H9 (cell line): ENCODE results near the gene IGF2R. TPM values are rescaled to one million over a fixed set of nuclear protein-coding genes. Genes with fewer than 3 reads are reported as not detected.

Experiments
- DNase-seq: peaks from one replicate; pipeline ENCODE4 v3.0.0-alpha.2; 2017
- H2AFZ ChIP-seq: one replicate; pipeline ENCODE4 v1.6.1; 2013; ENCODE audit warnings: mild to moderate bottlenecking, low read length, control low read depth, moderate library complexity
- H2AK5ac ChIP-seq: 2 replicates; pipeline ENCODE4 v1.6.1; 2013; ENCODE audit warnings: low read length, control low read depth, mixed read lengths; ENCODE audit not compliant: insufficient read length
- H2BK120ac ChIP-seq: one replicate; pipeline ENCODE4 v1.6.1; 2013; ENCODE audit warnings: low read depth, mild to moderate bottlenecking, low read length, control low read depth, inconsistent platforms; ENCODE audit not compliant: poor library complexity, severe bottlenecking
- H2BK12ac ChIP-seq: 2 replicates; pipeline ENCODE4 v1.6.1; 2013; ENCODE audit warnings: low read length, control low read depth, mixed read lengths, low read depth; ENCODE audit not compliant: insufficient read length
- H2BK15ac ChIP-seq: 2 replicates; pipeline ENCODE4 v1.6.1; 2013; ENCODE audit warnings: low read depth, low read length, control low read depth
- H2BK20ac ChIP-seq: one replicate; pipeline ENCODE4 v1.6.1; 2013; ENCODE audit warnings: low read depth, mild to moderate bottlenecking, low read length, control low read depth, inconsistent platforms; ENCODE audit not compliant: poor library complexity, severe bottlenecking
- H2BK5ac ChIP-seq: 2 replicates; pipeline ENCODE4 v1.6.1; 2013; ENCODE audit warnings: low read length, control low read depth, mixed read lengths; ENCODE audit not compliant: insufficient read length
- H3K14ac ChIP-seq: 2 replicates; pipeline ENCODE4 v1.6.1; 2013; ENCODE audit warnings: low read length, control low read depth; ENCODE audit not compliant: insufficient read depth
- H3K18ac ChIP-seq: 2 replicates; pipeline ENCODE4 v1.6.1; 2013; ENCODE audit warnings: low read depth, mild to moderate bottlenecking, mixed read lengths, low read length, control low read depth; ENCODE audit not compliant: insufficient read length
- H3K23ac ChIP-seq: 2 replicates; pipeline ENCODE4 v1.6.1; 2013; ENCODE audit warnings: low read length, control low read depth, mixed read lengths, low read depth; ENCODE audit not compliant: insufficient read length
- H3K23me2 ChIP-seq: 2 replicates; pipeline ENCODE4 v1.6.1; 2013; ENCODE audit warnings: low read depth, mild to moderate bottlenecking, mixed read lengths, low read length, control low read depth; ENCODE audit not compliant: insufficient read length, poor library complexity, severe bottlenecking
- H3K27ac ChIP-seq: 2 replicates; pipeline ENCODE4 v1.5.1; 2013; ENCODE audit warnings: low read length, control low read depth, mixed read lengths, low read depth; ENCODE audit not compliant: insufficient read length
- H3K27me3 ChIP-seq: 2 replicates; pipeline ENCODE4 v1.6.1; 2013; ENCODE audit warnings: low read length, control low read depth, inconsistent platforms; ENCODE audit not compliant: insufficient read depth
- H3K4ac ChIP-seq: 2 replicates; pipeline ENCODE4 v1.6.1; 2013; ENCODE audit warnings: low read depth, mild to moderate bottlenecking, control low read depth, inconsistent platforms, low read length, moderate library complexity
- H3K4me1 ChIP-seq: 2 replicates; pipeline ENCODE4 v1.6.1; 2013; ENCODE audit warnings: low read length, control low read depth, inconsistent platforms; ENCODE audit not compliant: insufficient read depth
- H3K4me2 ChIP-seq: 2 replicates; pipeline ENCODE4 v1.6.1; 2013; ENCODE audit warnings: low read length, control low read depth, mixed read lengths; ENCODE audit not compliant: insufficient read length, insufficient read depth
- H3K56ac ChIP-seq: 2 replicates; pipeline ENCODE4 v1.6.1; 2013; ENCODE audit warnings: low read depth, mild to moderate bottlenecking, mixed read lengths, low read length, control low read depth; ENCODE audit not compliant: insufficient read length
- H3K79me1 ChIP-seq: 2 replicates; pipeline ENCODE4 v1.6.1; 2013; ENCODE audit warnings: low read depth, mild to moderate bottlenecking, moderate library complexity, low read length, control low read depth, inconsistent platforms; ENCODE audit not compliant: insufficient read depth, poor library complexity, severe bottlenecking
- H3K79me2 ChIP-seq: 2 replicates; pipeline ENCODE4 v1.6.1; 2013; ENCODE audit warnings: low read length, control low read depth, inconsistent platforms; ENCODE audit not compliant: insufficient read depth
- H3K9ac ChIP-seq: 2 replicates; pipeline ENCODE4 v1.6.1; 2013; ENCODE audit warnings: low read length, control low read depth, mixed read lengths; ENCODE audit not compliant: insufficient read length; ENCODE audit errors: extremely low read depth
- H3K9me3 ChIP-seq: one replicate; pipeline ENCODE4 v1.6.1; 2013; ENCODE audit warnings: low read depth, low read length, inconsistent platforms; ENCODE audit not compliant: control insufficient read depth
- H3T11ph ChIP-seq: one replicate; pipeline ENCODE4 v1.6.1; 2013; ENCODE audit warnings: mild to moderate bottlenecking, low read length, control low read depth, inconsistent platforms
- H4K20me1 ChIP-seq: one replicate; pipeline ENCODE4 v1.6.1; 2013; ENCODE audit not compliant: control insufficient read depth, insufficient read length, insufficient read depth
- H4K5ac ChIP-seq: 2 replicates; pipeline ENCODE4 v1.6.1; 2013; ENCODE audit warnings: low read depth, mild to moderate bottlenecking, mixed read lengths, low read length, control low read depth; ENCODE audit not compliant: insufficient read length
- H4K8ac ChIP-seq: replicated peaks from 2 replicates; pipeline ENCODE4 v1.6.1; 2013; ENCODE audit warnings: low read length, control low read depth, mixed read lengths, low read depth; ENCODE audit not compliant: insufficient read length
- H4K91ac ChIP-seq: 2 replicates; pipeline ENCODE4 v1.6.1; 2013; ENCODE audit warnings: low read depth, mild to moderate bottlenecking, moderate library complexity, mixed read lengths, low read length, control low read depth; ENCODE audit not compliant: insufficient read length
- H3K27ac Mint-ChIP-seq, 3 experiments: 2 replicates in 2 of 3; 3 replicates in 1 of 3; pipeline ENCODE4 v1.8.0; 2020 to 2021; ENCODE audit warnings: mixed read lengths in 3 of 3, mild to moderate bottlenecking in 1 of 3, moderate library complexity in 1 of 3
- H3K27me3 Mint-ChIP-seq: 2 replicates; pipeline ENCODE4 v1.8.0; 2021; ENCODE audit warnings: low read depth, mild to moderate bottlenecking, moderate library complexity, mixed read lengths
- H3K36me3 Mint-ChIP-seq, 3 experiments: 2 replicates in 2 of 3; 3 replicates in 1 of 3; pipeline ENCODE4 v1.8.0; 2020 to 2021; ENCODE audit warnings: low read depth in 3 of 3, mixed read lengths in 3 of 3; ENCODE audit not compliant: insufficient read depth in 1 of 3
- H3K4me1 Mint-ChIP-seq, 2 experiments: 2 replicates each; pipeline ENCODE4 v1.8.0; 2020; ENCODE audit warnings: mixed read lengths in 2 of 2
- H3K4me3 Mint-ChIP-seq, 2 experiments: 2 replicates in 1 of 2; 3 replicates in 1 of 2; pipeline ENCODE4 v1.8.0; 2020 to 2021; ENCODE audit warnings: mild to moderate bottlenecking in 2 of 2, mixed read lengths in 2 of 2, moderate library complexity in 1 of 2
- H3K9me3 Mint-ChIP-seq, 2 experiments: 2 replicates in 1 of 2; 3 replicates in 1 of 2; pipeline ENCODE4 v1.8.0; 2020; ENCODE audit warnings: mild to moderate bottlenecking in 2 of 2, mixed read lengths in 2 of 2, moderate library complexity in 1 of 2
- CTCF ChIP-seq: fragments of 200-600 bp; sonication (generic); conservative IDR thresholded peaks from 3 replicates; pipeline ENCODE4 v1.8.0; 2021; ENCODE audit warnings: antibody characterized with exemption, mild to moderate bottlenecking
- WGBS: extraction: QIAGEN DNeasy Blood & Tissue Kit; methylation state at CpG from one replicate; pipeline ENCODE4 v1.1.7; 2013; ENCODE audit warnings: missing lambda C conversion rate, low lambda C conversion rate, mixed read lengths; ENCODE audit not compliant: insufficient read length; ENCODE audit errors: extremely low coverage; 5-methylcytosine and 5-hydroxymethylcytosine counted together
- total RNA-seq: library from RNA; stranded (reverse); gene quantifications from 2 replicates; pipeline ENCODE4 v1.2.1, GENCODE V29; 2021

The IGF2R gene
- total RNA-seq, 1 experiment from 2014 or later = 66.7 TPM

DNA sequence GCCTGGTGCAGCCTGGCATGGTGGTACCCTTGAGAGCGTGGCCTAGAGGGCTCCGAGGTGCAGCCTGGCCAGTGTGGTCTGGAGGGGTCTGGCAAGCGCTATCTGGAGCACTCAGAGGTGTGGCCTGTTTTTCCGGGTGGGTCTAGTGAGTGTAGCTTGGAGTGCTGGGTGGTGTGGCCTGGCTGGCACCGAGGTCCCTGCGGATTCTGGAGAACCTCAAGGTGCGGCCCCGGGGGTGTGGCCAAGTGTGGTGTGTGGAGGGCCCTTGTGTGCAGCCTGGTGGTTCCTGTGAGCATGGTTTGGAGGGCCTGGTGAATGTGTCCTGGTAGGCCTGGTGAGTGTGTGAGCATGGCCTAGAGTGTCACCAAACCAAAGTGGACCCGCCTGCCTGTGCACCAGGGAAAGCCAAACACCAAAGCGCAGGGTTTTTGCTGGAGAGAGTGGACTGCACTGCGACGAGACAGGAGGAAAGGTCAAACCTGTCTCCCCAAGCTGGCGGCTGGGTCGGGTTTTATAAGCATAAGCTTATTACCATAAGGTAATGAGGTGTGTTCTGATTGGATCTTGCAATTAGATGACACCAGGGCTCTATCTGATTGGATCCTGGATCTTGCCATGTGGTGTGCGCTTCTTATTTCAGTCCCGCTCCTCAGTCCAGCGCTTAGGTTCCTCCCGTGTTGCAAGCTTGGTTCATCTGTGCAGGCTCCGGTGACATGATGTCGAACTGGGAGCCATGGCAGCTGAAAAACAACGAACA, 35.7 kb downstream of the IGF2R start:
- peak overlapping the region in 2 of 3 experiments; percentile 42 to 46; a peak in 2 of 7 replicates for H3K27ac Mint-ChIP-seq
- Histone ChIP-seq H2BK12ac (no peak overlapping the region), H3K9me3 (no peaks in the 10 kb centered on the region), H3K23me2 (no peaks in the 10 kb centered on the region), H4K8ac (no peak overlapping the region), H2BK5ac (no peak overlapping the region), H3T11ph (no peak overlapping the region), H4K91ac (no peak overlapping the region), H3K14ac (no peak overlapping the region), H3K4ac (no peak overlapping the region), H3K18ac (no peak overlapping the region), H3K23ac (no peak overlapping the region), H3K9ac (no peak overlapping the region), H3K4me1 (no peaks in the 10 kb centered on the region), H3K79me1 (peaks cover 9% of the 10 kb centered on the region), H2BK120ac (no peak overlapping the region), H4K5ac (no peak overlapping the region), H3K4me2 (no peak overlapping the region), H3K56ac (no peak overlapping the region), H3K79me2 (peaks cover 19% of the 10 kb centered on the region; the same call in 1 of the 2 replicates), H2AK5ac (no peak overlapping the region), H4K20me1 (no peaks in the 10 kb centered on the region), H2BK20ac (no peak overlapping the region), H3K27me3 (no peaks in the 10 kb centered on the region), H2BK15ac (no peak overlapping the region), H2AFZ (no peak overlapping the region), H3K27ac (no peak overlapping the region)
- peaks cover 31 to 38% (median 34%) of the 10 kb centered on the region in 3 experiments for H3K36me3 Mint-ChIP-seq
- DNase-seq = no peak
- WGBS = no CpG with 5 or more reads among the region's 21 CpGs
- no peaks in the 10 kb centered on the region for H3K27me3 Mint-ChIP-seq
- H3K4me3 Mint-ChIP-seq = no peak overlapping the region
- no peak for TF ChIP-seq CTCF
- peaks cover 9 to 10% of the 10 kb centered on the region in 2 experiments for H3K4me1 Mint-ChIP-seq
- H3K9me3 Mint-ChIP-seq = peaks cover 19 to 20% of the 10 kb centered on the region in 2 experiments; a peak in 4 of 5 replicates
